Brain microvascular endothelial cell (primary cell): ENCODE data around the gene NPM3.

Experiments
- DNase-seq: peaks from one replicate; pipeline ENCODE4 v3.0.0-alpha.2; 2020
- H3K27ac ChIP-seq: fragments of 250-450 bp; sonication (Bioruptor Pico); 2 replicates; pipeline ENCODE4 v1.5.1; 2020; ENCODE audit warnings: mild to moderate bottlenecking, moderate library complexity
- H3K27me3 ChIP-seq: fragments of 250-450 bp; sonication (Bioruptor Pico); replicated peaks from 2 replicates; pipeline ENCODE4 v1.5.1; 2020; ENCODE audit warnings: mild to moderate bottlenecking
- H3K36me3 ChIP-seq: fragments of 250-450 bp; sonication (Bioruptor Pico); replicated peaks from 2 replicates; pipeline ENCODE4 v1.5.1; 2020; ENCODE audit warnings: mild to moderate bottlenecking
- H3K4me3 ChIP-seq: 2 replicates; pipeline ENCODE4 v1.5.1; 2011; ENCODE audit warnings: low read depth, mild to moderate bottlenecking, control low read depth, low read length, moderate library complexity
- CTCF ChIP-seq: IDR thresholded peaks from 2 replicates; pipeline ENCODE4 v1.5.1; 2011; ENCODE audit warnings: low read depth, mild to moderate bottlenecking, moderate library complexity, low read length, control low read depth, inconsistent platforms; ENCODE audit errors: missing control alignments
- in situ Hi-C: cut with HindIII; loops from 2 replicates; pipeline ENCODE4 v1.10.0; 2017; ENCODE audit warnings: low sequenced_read_pairs, low pct_ligation_motif_present

Gene NPM3

GRCh38 chr10:101785801-101786200 lies 2.6 kb upstream of the NPM3 start:
- in situ Hi-C loops: no loop called here
- TF ChIP-seq CTCF: no peak
- Histone ChIP-seq H3K36me3 (peaks cover 65% of the 10 kb centered on the region), H3K4me3 (no peak overlapping the region), H3K27ac (no peak overlapping the region), H3K27me3 (no peaks in the 10 kb centered on the region)
- DNase-seq: no peak

- H3K4me3 ChIP-seq: no peak overlapping the region
- no peaks in the 10 kb centered on the region for H3K27me3 ChIP-seq
These were observed 1.3 kb upstream of the NPM3 start for GRCh38 chr10:101784558-101784957.

GRCh38 chr10:101783736-101784118 lies 481 bp upstream of the NPM3 start:
- no peak for DNase-seq
- Histone ChIP-seq H3K27me3 (no peaks in the 10 kb centered on the region), H3K4me3 (peak overlapping the region; percentile 92), H3K36me3 (peaks cover 47% of the 10 kb centered on the region), H3K27ac (peak overlapping the region; percentile 1)
- no peak for TF ChIP-seq CTCF
- in situ Hi-C loops: no loop called here

More at GRCh38 chr10:101784558-101784957, 1.3 kb upstream of the NPM3 start:
- in situ Hi-C loops: no loop called here
- no peak for TF ChIP-seq CTCF
- no peak for DNase-seq
- Histone ChIP-seq H3K27ac (no peak overlapping the region), H3K36me3 (peaks cover 54% of the 10 kb centered on the region)

GRCh38 chr10:101781984-101782810 lies 1.0 kb downstream of the NPM3 start:
- H3K27ac ChIP-seq: peak overlapping the region; percentile 69

GRCh38 chr10:101781655-101781983 lies 1.6 kb downstream of the NPM3 start:
- H3K36me3 ChIP-seq: peaks cover 28% of the 10 kb centered on the region
- no peak overlapping the region for H3K27ac ChIP-seq
- H3K27me3 ChIP-seq: peaks cover 5% of the 10 kb centered on the region
- in situ Hi-C loops: no loop called here
- DNase-seq: no peak
- no peak for TF ChIP-seq CTCF
- H3K4me3 ChIP-seq: no peak overlapping the region

More at GRCh38 chr10:101781984-101782810, 1.0 kb downstream of the NPM3 start:
- no peak for TF ChIP-seq CTCF
- DNase-seq: no peak
- H3K4me3 ChIP-seq: peak overlapping the region; percentile 92
- in situ Hi-C loops: no loop called here
- peaks cover 34% of the 10 kb centered on the region for H3K36me3 ChIP-seq
- H3K27me3 ChIP-seq: no peaks in the 10 kb centered on the region
